HG03521 (cell line): ENCODE measurements around the gene MLLT3.

Experiments used
- ATAC-seq: cut with Tn5 transposase; IDR thresholded peaks from one replicate; pipeline ENCODE4 v1.9.1; 2021; ENCODE audit warnings: mild to moderate bottlenecking, moderate library complexity; ENCODE audit not compliant: unreplicated experiment

MLLT3 gene

GRCh38 chr9:20559231-20559890, 62.9 kb downstream of the MLLT3 start:
- ATAC-seq: no peak

GRCh38 chr9:20558566-20559016, 63.7 kb downstream of the MLLT3 start:
- ATAC-seq: no peak

DNA sequence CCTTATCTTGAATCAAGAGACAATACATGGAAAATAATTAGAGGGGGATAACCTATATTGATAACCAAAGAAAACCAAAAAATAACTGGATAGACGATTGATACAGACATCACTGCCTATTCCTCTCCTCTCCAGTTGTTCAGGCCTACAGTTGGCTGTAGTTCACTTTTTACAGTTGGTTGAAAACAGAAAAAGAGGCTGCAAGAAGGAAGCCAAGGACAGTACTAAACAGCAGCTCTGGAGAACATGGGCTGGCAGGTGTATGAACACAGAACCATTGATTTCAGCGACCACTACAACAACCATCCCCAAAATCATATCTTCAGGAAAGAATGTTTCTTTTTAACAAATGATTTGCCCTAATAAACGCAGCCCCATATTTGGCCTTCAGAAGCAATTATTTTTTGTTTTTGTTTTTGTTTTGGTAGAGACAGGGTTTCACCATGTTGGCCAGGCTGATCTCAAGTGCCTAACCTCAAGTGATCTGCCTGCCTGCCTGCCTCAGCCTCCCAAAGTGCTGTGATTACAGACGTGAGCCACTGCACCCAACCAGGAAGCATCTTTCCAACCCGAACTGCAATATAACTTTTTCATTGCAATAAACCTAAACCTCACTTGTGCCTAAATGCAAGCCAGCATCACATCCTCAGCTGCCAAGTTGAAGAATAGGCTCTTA, 64.3 kb downstream of the MLLT3 start:
- no peak for ATAC-seq

DNA sequence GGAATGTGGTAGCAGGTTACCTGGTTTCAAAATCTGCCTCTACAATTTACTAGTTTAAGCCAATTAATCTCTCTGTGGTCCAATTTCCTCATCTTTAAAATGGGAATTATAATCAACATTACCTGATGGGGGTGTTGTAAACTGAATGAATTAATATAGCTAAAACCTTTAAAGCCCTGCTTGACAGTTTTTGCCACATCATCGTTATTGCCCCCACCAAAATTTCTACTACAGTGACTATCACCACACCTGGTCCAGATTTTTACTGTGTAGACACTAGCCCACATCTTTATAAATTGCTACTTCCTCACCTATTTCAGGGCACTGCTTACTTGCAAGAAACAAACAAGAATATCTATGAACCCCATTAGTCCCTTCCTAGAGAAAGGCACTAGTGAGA, 65.0 kb downstream of the MLLT3 start:
- no peak for ATAC-seq

GRCh38 chr9:20553558-20554149, 68.6 kb downstream of the MLLT3 start:
- ATAC-seq: no peak

- no peak for ATAC-seq
These were observed 69.3 kb downstream of the MLLT3 start for GRCh38 chr9:20552874-20553557.

DNA sequence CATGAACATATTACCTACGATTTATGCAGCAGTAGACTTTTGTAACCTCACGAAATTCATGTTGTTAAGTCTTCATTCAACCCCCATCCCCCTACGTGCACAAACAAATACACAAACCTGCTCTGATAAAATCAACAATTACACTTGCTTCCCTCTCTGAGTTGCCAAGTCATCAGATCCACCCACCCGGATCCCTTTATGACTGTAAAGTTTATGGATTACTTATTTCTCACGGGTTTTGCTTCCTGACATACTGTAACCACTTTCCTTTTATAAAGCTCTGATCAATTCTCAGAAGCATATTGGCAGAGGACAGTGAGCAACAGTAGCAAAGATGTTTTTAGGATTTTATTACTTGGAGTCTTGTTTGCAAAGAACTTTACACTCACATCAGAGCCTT, 70.5 kb downstream of the MLLT3 start:
- ATAC-seq: peak; percentile 70

DNA sequence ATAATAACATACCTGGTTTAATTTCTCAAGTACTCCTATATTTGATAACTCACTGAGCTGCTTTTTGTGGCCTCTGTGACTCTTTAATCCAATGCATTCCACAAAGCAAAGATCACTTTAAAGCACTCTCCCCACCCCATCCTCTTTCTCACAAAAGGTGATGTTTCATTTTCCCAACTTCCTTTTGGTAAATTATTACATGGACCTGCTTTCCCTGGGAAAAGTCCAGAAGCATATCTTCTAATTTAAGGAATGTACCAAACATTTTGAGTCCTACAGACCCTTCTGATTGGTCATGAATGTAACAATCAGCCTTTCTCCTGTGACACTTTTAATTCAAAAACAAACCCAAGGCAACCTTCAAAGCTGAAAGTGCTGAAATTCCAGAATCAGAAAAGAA, 71.1 kb downstream of the MLLT3 start:
- ATAC-seq: no peak

GRCh38 chr9:20550326-20550725, 72.0 kb downstream of the MLLT3 start:
- no peak for ATAC-seq

- no peak for ATAC-seq
These were observed 73.2 kb downstream of the MLLT3 start for GRCh38 chr9:20549053-20549452.

- ATAC-seq: no peak
These were observed 77.2 kb downstream of the MLLT3 start for GRCh38 chr9:20545023-20545622.

DNA sequence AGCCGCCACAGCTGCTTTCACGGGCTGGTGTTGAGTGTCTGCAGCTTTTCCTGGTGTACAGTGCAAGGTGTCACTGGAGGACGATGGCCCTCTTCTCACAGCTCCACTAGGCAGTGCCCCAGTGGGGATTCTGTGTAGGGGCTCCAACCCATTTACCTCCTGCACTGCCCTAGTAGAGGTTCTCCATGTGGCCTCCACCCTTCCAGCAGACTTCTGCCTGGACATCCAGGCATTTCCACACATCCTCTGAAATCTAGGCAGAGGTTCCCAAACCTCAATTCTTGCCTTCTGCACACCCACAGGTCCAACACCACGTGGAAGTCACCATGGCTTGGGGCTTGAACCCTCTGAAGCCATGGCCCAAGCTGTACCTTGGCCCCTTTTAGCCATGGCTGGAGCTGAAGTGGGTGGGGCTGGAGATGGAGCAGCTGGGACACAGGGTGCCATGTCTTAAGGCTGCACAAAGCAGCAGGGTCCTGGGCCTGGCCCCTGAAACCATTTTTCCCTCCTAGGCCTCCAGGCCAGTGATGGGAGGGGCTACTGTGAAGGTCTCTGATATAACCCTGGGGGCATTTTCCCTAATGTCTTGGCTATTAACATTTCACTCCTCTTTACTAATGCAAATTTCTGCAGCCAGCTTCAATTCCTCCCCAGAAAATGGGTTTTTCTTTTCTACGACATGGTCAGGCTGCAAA, 82.0 kb downstream of the MLLT3 start:
- ATAC-seq: no peak

GRCh38 chr9:20538956-20539355, 83.3 kb downstream of the MLLT3 start:
- ATAC-seq: no peak

DNA sequence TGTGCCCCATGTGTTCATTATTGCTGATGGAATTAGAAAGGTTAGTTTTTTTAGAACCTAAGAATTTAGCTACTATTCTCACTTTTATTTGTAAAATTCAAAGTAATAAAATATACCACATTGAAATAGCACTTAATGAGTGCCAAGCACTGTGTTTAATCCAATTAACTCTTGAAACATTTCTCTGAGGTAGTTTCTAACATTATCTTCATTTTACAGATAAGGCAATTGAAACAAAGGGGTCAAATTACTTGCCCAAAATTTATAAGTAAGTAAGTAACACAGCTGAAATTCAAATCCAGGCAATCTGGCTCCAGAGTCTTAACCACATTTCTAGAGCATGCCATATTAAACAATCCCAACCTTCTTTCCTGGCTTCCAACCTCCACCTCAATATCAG, 84.2 kb downstream of the MLLT3 start:
- no peak for ATAC-seq

DNA sequence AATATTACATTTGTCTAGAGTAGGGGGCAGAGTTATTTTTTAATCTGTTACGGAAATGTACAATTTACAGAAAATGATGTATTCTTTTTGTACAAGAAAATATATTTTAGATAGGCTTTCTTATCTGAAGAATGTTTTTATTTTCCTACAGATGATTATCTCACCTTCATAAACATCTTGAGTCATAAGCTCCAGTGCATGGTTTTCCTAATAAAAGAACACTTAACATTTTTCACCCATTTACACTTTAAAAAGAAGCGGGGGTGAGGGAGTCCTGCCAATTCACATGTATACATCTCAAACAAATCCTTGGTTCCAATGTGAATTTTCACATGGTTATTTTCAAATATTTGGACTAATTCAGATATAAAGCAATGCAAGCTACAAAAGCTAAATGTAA, 85.0 kb downstream of the MLLT3 start:
- ATAC-seq: no peak

DNA sequence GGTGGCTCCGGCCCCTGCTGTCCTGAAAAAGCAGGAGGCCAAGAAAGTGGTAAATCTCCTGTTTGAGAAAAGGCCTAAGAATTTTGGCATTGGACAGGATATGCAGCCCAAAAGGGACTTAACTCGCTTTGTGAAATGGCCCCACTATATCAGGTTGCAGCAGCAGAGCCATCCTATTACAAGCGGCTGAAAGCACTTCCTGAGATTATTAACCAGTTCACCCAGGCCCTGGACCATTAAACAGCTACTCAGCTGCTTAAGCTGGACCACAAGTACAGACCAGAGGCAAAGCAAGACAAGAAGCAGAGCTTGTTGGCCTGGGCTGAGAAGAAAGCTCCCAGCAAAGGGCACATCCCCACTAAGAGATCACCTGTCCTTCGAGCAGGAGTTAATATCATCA, 89.7 kb downstream of the MLLT3 start:
- ATAC-seq: no peak

DNA sequence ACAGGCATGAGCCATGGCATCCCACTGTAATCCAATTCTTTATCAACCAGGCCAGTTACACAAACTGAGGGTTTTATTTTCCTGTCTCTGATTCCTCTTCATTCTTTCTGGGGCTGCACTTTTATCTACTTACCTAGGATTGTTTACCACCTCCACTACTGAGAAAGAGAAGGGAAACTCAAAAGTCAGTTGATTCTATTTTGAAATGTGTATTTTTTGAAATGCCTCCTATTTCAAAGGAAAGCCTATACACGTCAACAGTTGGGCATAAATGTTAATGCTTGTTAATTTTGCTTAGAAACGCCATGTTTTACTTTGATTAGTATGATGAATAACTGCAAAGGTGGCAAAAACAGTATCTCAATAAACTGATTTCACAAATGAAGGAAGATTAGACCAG, 92.5 kb downstream of the MLLT3 start:
- ATAC-seq: no peak

DNA sequence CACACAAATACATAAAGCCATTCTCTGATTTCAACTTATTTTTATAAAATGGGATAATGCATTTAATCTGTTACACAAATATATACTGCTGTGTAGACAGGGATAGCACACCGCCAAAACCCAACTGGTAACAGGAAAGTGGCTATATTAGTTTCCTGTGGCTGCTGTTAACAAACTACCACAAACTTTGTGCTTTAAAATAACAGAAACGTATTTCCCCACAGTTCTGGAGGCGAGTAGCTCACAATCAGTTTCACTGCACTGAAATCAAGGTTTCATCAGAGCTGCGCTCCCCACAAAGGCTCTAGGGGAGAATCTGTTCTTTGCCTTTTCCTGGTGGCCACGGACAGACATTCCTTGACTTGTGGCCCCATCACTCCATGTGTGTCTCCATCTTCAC, 94.0 kb downstream of the MLLT3 start:
- ATAC-seq: no peak

- peak; percentile 71 for ATAC-seq
These were observed 95.6 kb downstream of the MLLT3 start for GRCh38 chr9:20526500-20527319.

DNA sequence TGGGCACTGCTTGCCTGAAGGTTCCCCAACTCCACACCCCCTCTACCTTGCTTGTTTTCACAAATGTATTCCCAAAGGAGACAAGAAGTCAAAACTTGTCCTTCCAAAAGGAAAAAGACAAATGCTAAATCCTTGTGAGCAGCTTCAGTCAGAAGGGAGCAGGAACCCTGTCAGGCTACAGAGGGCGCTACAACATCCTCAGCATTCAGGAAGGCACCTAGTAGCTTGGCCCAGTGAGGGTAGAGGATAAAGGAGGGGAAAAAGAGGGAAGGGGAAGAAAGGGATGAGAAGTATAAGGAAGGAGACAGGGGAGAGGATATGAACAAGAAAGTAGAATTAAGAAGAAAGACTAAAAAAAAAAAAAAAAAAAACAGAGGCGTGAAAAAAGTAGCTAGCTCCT, 97.5 kb downstream of the MLLT3 start:
- ATAC-seq: no peak
